ENCODE measurements around the gene AQP12A.
A peak's percentile ranks its signal among the peaks of the same experiment; 100 is the strongest.

Gene AQP12A

GRCh38 chr2:240725671-240726070 is 34.0 kb downstream of the AQP12A start:
- H3K4me1 Mint-ChIP-seq: no peaks in the 10 kb centered on the region
- H3K4me3 Mint-ChIP-seq: no peak overlapping the region
- no peaks in the 10 kb centered on the region for H3K36me3 Mint-ChIP-seq
- H3K9me3 Mint-ChIP-seq: no peaks in the 10 kb centered on the region
- ATAC-seq (replicated peaks): no peak
- H3K27me3 Mint-ChIP-seq: peaks cover 7 to 11% of the 10 kb centered on the region in 2 donors
- no peak for DNase-seq
- no peak overlapping the region for H3K27ac Mint-ChIP-seq

DNA sequence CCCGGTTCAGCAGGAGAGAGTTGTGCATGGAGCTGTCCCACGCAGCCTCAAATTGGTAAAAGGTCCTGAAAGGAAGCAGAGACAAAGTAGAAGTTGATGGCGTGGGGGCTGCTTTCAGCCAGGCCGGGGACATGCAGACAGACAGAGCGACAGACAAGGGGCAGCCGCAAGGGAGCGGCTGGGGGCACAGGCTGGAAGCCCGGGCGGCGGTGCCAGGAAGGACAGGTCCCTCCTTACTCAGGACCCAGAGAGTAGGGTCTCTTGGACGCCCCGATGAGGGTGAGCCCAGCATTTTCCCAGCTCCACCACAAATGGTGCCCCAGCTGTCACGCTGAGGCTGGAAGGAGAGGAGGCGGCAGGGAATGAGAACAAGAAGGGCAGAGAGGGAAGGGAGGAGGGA is 35.2 kb downstream of the AQP12A start:
- Mint-ChIP-seq H3K27ac (no peak overlapping the region), H3K4me1 (no peaks in the 10 kb centered on the region), H3K9me3 (no peaks in the 10 kb centered on the region), H3K36me3 (no peaks in the 10 kb centered on the region), H3K4me3 (no peak overlapping the region), H3K27me3 (peaks cover 7 to 11% of the 10 kb centered on the region in 2 donors)
- DNase-seq (no peak), ATAC-seq (replicated peaks) (no peak)

DNA sequence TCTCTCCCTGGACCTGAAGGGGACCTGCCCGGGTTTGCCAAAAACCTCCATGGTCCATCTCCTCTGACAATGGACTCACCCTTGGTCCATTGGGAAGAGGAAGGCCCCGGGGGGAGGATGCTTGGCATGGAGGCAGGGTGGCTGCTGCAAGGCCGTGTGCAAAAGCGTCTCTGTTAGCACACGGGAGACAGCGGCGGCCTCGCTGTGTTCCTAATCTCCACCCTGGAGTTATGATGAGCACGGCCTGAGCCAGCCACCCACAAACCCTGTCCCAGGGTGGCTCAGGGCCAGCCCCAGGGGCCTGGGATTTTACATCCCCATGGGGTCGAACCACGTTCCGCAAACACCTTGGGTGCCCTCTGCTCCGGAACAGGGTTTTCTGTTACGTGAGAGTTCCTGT is 35.8 kb downstream of the AQP12A start:
- Mint-ChIP-seq H3K4me3 (no peak overlapping the region), H3K27ac (no peak overlapping the region), H3K27me3 (peaks cover 7 to 11% of the 10 kb centered on the region in 2 donors), H3K9me3 (no peaks in the 10 kb centered on the region), H3K36me3 (no peaks in the 10 kb centered on the region), H3K4me1 (no peaks in the 10 kb centered on the region)
- ATAC-seq (replicated peaks) (no peak), DNase-seq (no peak)

GRCh38 chr2:240727913-240728312 is 36.2 kb downstream of the AQP12A start:
- peaks cover 7 to 11% of the 10 kb centered on the region in 2 donors for H3K27me3 Mint-ChIP-seq
- no peak overlapping the region for H3K27ac Mint-ChIP-seq
- H3K36me3 Mint-ChIP-seq: no peaks in the 10 kb centered on the region
- H3K4me3 Mint-ChIP-seq: no peak overlapping the region
- H3K4me1 Mint-ChIP-seq: no peaks in the 10 kb centered on the region
- DNase-seq (no peak), ATAC-seq (replicated peaks) (no peak)
- H3K9me3 Mint-ChIP-seq: no peaks in the 10 kb centered on the region

DNA sequence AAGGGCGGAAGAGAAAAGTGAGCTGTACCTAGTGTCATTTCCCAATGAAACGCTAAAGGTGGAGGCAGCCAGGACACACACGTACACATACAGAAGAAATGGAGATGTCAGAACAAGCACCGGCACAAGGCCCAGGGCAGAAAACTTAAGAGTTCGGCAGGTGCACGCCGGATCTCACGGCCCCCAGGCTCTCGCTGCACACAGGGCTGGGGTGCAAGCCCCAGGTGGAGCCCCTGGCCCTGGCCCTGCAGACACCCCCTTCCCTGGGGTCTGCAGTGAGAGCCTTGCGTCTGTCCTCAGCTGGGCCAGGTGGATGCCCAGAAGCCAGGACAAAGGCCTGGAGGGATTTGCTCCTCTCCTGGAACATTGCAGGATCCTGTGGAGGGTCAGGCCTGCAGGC is 36.7 kb downstream of the AQP12A start:
- Mint-ChIP-seq H3K9me3 (no peaks in the 10 kb centered on the region), H3K36me3 (no peaks in the 10 kb centered on the region), H3K27me3 (peaks cover 7 to 11% of the 10 kb centered on the region in 2 donors), H3K4me3 (no peak overlapping the region), H3K4me1 (no peaks in the 10 kb centered on the region), H3K27ac (no peak overlapping the region)
- ATAC-seq (replicated peaks) (no peak), DNase-seq (no peak)

DNA sequence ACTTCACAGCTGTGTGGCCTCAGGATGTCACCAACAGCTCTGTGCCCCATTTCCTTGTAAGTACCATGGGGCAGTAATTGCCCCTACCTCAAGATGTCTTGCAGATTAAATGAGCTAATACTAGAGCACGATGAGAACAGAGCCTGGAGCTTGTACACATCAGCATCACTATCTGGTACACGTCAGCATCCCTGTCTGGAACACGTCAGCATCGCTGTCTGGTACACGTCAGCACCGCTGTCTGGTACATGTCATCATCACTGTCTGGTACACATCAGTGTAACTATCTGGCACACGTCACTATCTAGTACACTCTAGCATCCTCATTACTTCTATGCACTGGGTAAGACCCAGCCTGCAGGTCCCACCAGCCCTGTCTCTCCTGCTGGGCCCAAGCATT is 37.2 kb downstream of the AQP12A start:
- no peaks in the 10 kb centered on the region for H3K9me3 Mint-ChIP-seq
- H3K27ac Mint-ChIP-seq: no peak overlapping the region
- no peak for ATAC-seq (replicated peaks)
- H3K4me1 Mint-ChIP-seq: no peaks in the 10 kb centered on the region
- DNase-seq: no peak
- peaks cover 7 to 11% of the 10 kb centered on the region in 2 donors for H3K27me3 Mint-ChIP-seq
- no peak overlapping the region for H3K4me3 Mint-ChIP-seq
- H3K36me3 Mint-ChIP-seq: no peaks in the 10 kb centered on the region

DNA sequence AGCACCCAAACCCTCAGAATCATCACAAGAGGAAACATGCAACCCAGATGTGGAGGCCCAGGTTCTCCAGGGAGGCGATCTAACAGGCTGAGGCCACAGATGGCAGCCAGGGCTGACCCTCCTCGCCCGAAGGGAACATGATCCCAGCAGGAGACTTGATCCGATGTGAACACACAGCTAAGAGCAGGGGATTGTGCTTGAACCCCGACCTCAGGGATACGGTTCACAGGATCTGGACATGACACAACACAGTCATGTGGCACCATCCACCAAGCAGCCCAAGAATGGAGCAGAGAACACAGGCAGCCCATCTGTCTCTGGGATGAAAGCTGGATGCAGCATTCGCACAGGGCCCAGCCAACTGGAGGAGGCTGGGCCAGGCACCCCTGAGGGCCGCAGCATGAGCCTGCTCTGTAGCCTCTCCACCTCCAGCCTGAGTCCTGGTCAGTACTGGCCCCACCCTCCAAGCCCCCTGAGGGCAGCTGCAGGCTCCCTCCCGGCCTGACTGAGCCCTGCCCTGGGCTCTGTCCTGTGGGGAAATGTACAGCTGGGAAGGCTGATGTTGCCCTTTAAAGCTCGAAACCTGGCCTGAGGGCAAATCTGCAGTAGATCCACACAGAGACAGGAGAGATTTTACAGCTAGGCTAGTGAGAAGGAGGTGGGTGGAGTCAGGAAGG is 39.0 kb downstream of the AQP12A start:
- Mint-ChIP-seq H3K4me1 (no peaks in the 10 kb centered on the region), H3K27ac (no peak overlapping the region), H3K9me3 (no peaks in the 10 kb centered on the region), H3K36me3 (no peaks in the 10 kb centered on the region), H3K27me3 (peaks cover 7 to 11% of the 10 kb centered on the region in 2 donors), H3K4me3 (no peak overlapping the region)
- no peak for ATAC-seq (replicated peaks)
- DNase-seq: no peak

GRCh38 chr2:240731178-240731545 is 39.5 kb downstream of the AQP12A start:
- Mint-ChIP-seq H3K4me1 (no peaks in the 10 kb centered on the region), H3K27ac (no peak overlapping the region), H3K9me3 (no peaks in the 10 kb centered on the region), H3K4me3 (no peak overlapping the region), H3K36me3 (no peaks in the 10 kb centered on the region), H3K27me3 (peaks cover 7 to 11% of the 10 kb centered on the region in 2 donors)
- no peak for DNase-seq
- no peak for ATAC-seq (replicated peaks)

DNA sequence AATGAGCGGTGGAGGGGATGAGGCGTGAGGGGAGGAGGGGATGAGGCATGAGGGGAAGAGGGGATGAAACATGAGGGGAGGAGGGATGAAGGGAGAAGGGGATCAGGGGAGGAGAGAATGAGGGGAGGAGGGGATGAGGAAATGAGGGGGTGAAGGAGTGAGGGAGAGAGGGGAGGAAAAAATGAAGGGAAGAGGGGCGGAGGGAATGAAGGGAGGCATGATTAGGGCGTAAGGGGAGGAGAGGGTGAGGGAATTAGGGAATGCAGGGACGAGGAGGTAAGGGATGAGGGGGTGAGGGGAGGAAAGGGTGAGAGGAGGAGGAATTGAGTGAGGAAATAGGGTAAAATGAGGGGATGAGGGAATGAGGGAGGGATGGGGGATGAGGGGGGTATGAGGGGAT is 40.5 kb downstream of the AQP12A start:
- no peak overlapping the region for H3K27ac Mint-ChIP-seq
- H3K27me3 Mint-ChIP-seq: peaks cover 8 to 16% of the 10 kb centered on the region in 2 donors
- DNase-seq: no peak
- no peaks in the 10 kb centered on the region for H3K36me3 Mint-ChIP-seq
- no peak overlapping the region for H3K4me3 Mint-ChIP-seq
- ATAC-seq (replicated peaks): no peak
- H3K9me3 Mint-ChIP-seq: no peaks in the 10 kb centered on the region
- H3K4me1 Mint-ChIP-seq: no peaks in the 10 kb centered on the region

DNA sequence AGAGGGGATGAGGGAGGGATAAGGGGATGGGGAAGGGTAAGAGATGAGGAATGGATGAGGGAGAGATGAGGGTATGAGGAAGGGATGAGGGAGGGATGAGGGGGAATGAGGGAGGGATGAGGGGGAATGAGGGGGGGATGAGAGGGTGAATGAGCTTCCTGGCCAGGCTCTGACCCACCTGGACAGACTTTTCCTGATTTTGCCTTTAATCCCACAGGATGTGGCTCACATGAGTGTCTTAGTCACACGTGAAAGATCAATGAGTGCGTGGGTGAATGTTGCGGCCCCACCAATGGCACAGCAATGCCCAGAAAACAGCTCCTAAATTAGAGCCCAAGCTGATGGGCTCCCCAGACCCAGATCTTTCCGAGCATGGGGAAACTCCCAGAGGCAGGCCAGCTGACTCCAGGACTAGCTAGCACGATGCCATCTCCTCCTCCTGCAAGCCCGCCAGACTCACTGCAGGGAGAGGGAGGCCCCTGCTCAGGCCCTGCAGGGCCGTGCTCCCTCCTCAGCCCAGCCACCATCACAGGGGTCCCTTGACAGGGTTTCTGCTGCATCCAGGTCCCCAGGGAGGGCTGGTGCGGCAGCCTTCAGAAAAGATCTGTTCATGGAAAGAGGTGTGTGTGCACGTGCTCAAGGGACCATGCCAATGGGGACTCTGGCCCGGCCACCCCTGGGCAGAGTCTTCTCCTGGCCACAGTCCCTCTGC is 41.4 kb downstream of the AQP12A start:
- H3K4me1 Mint-ChIP-seq: no peaks in the 10 kb centered on the region
- H3K4me3 Mint-ChIP-seq: no peak overlapping the region
- no peak overlapping the region for H3K27ac Mint-ChIP-seq
- no peaks in the 10 kb centered on the region for H3K36me3 Mint-ChIP-seq
- H3K27me3 Mint-ChIP-seq: peaks cover 8 to 16% of the 10 kb centered on the region in 2 donors
- DNase-seq (no peak), ATAC-seq (replicated peaks) (peak; percentile 18 to 29)
- H3K9me3 Mint-ChIP-seq: no peaks in the 10 kb centered on the region

DNA sequence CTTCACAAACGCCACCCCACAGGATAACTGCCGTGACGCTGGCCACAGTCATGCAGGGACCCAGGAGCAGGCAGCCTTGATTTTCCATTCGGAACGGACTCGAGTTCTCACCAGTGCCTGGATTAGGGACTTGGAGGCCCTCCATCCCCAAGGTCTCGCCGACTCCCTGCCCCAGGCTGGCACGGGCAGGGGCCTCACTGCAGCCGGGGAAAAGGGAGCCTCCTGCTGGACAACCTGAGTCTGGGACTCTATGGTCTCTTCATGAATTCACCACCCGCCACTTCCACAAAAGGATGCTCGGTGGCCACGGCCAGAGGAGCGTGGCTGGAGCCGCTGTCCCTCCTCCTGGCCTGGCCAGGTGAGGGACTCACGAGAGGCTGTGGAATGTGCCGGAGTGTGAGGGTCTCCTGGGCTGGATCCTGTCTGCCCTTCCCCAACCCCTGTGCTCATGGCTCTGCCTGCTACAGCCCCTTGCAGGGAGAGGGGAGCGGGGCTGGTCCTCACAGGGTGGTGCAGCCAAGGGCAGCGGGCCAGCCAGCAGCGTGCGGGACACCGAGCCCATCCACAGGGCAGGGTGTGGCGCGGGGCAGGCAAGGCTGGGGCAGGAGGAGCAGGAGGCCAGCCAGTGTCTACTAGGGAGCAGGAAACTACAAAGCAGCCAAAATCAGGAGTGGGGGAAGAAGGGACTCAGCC is 42.3 kb downstream of the AQP12A start:
- Mint-ChIP-seq H3K9me3 (no peaks in the 10 kb centered on the region), H3K27ac (no peak overlapping the region)
- DNase-seq: no peak

DNA sequence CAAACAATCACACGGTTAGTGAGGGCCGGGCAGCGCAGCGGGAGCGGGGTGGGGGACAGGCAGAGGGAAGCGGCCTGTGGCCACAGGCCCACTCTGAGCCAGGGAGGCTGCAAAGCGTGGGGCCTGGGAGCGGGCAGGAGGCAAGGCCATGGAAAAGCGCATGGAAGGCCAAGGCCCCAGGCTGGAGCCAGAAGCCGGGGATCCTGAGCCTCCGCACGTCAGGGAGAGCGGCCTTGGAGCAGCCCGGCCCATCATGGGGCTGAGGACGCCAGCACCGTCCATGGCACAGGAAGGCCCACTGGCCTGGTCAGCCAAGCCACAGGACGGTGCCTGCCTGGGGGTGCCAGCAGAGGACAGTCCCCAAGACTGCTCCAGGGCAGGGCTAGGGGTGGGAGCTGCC is 43.1 kb downstream of the AQP12A start:
- ATAC-seq (replicated peaks): no peak
- Mint-ChIP-seq H3K27ac (no peak overlapping the region), H3K4me3 (no peak overlapping the region), H3K9me3 (no peaks in the 10 kb centered on the region), H3K27me3 (peaks cover 4 to 15% of the 10 kb centered on the region in 2 donors), H3K4me1 (no peaks in the 10 kb centered on the region), H3K36me3 (no peaks in the 10 kb centered on the region)
- no peak for DNase-seq

More for the DNA sequence above, 42.3 kb downstream of the AQP12A start:
- Mint-ChIP-seq H3K4me3 (no peak overlapping the region), H3K4me1 (no peaks in the 10 kb centered on the region), H3K27me3 (peaks cover 8 to 16% of the 10 kb centered on the region in 2 donors), H3K36me3 (no peaks in the 10 kb centered on the region)
- ATAC-seq (replicated peaks): peak; percentile 26 to 47

DNA sequence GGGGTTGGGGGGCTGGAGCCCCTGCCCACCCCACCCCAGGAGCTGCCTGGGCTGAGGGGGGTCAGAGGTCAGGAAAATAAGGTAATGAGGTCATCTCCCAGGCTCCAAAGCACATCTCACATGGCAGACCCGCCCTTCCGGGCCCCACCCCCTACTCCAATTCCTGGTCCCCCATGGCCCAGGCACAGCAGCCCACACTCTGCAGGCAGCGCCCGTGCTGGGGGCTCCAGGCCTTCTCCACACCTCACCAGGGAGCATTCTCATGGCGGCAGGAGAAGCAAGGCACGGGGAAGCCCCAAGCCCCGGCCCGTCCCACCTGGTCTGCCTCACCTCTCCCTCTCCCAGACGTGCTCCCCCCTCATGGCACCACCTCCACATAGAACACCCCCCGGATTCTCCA is 43.8 kb downstream of the AQP12A start:
- Mint-ChIP-seq H3K36me3 (no peaks in the 10 kb centered on the region), H3K4me3 (no peak overlapping the region), H3K4me1 (no peaks in the 10 kb centered on the region), H3K27ac (no peak overlapping the region), H3K27me3 (peaks cover 4 to 7% of the 10 kb centered on the region in 2 donors), H3K9me3 (no peaks in the 10 kb centered on the region)
- DNase-seq (no peak), ATAC-seq (replicated peaks) (no peak)

- ATAC-seq (replicated peaks): no peak
- peaks cover 5% of the 10 kb centered on the region in 2 donors for H3K27me3 Mint-ChIP-seq
Measured at GRCh38 chr2:240736281-240737250, 44.9 kb downstream of the AQP12A start.

More at GRCh38 chr2:240736281-240737250, 44.9 kb downstream of the AQP12A start:
- Mint-ChIP-seq H3K4me3 (no peak overlapping the region), H3K36me3 (no peaks in the 10 kb centered on the region), H3K27ac (no peak overlapping the region), H3K9me3 (no peaks in the 10 kb centered on the region), H3K4me1 (no peaks in the 10 kb centered on the region)
- no peak for DNase-seq
